GM12878 (cell line): Measurements from ENCODE around the gene GLB1L3. TPM values are rescaled to one million over a fixed set of nuclear protein-coding genes. Genes with fewer than 3 reads are reported as not detected.
A peak's percentile ranks its signal among the peaks of the same experiment; 100 is the strongest.

Source experiments
- ATAC-seq: fragments of 200-7000 bp; cut with Tn5 transposase; 3 replicates; pipeline ENCODE4 v1.9.1; 2020; ENCODE audit warnings: mild to moderate bottlenecking, moderate library complexity
- BruUV-seq: library from RNA; stranded (reverse); fragments of 400-500 nt; replicated peaks from 2 replicates; lab custom pipeline; 2021; lab: Mats Ljungman, UMichigan
- CTCF ChIA-PET: fragments of 300-600 bp; sonication (Branson Sonifier 250); formaldehyde crosslinking; extraction: SDS; loops from one replicate; lab custom pipeline; 2021; ENCODE audit warnings: inconsistent platforms; lab: Yijun Ruan, JAX
- POLR2A ChIA-PET: fragments of 350-600 bp; formaldehyde crosslinking; extraction: SDS; loops from one replicate; lab custom pipeline; 2021; ENCODE audit warnings: inconsistent platforms; lab: Charles Lee
- RAD21 ChIA-PET: fragments of 300-600 bp; sonication (Branson Sonifier 250); formaldehyde crosslinking; loops from one replicate; lab custom pipeline; 2023; ENCODE audit warnings: antibody characterized with exemption; ENCODE audit not compliant: unreplicated experiment; lab: Charles Lee
- SMC1A ChIA-PET: fragments of 300-600 bp; sonication (Branson Sonifier 250); formaldehyde crosslinking; loops from one replicate; lab custom pipeline; 2023; ENCODE audit not compliant: unreplicated experiment, uncharacterized antibody; lab: Charles Lee
- DNase-seq: peaks from one replicate; pipeline ENCODE4 v3.0.0-alpha.2; 2011; ENCODE audit warnings: low read depth, low spot score
- FAIRE-seq: peaks from 3 replicates; lab custom pipeline; 2011; peaks lifted over from hg19 to GRCh38; lab: Jason Lieb, UNC
- H2AFZ ChIP-seq: 2 replicates; pipeline ENCODE4 v1.6.0; 2011; ENCODE audit warnings: low read depth, low read length, control low read depth; ENCODE audit not compliant: control insufficient read depth
- H3K27ac ChIP-seq: 2 replicates; pipeline ENCODE4 v1.5.1; 2011; ENCODE audit warnings: control low read depth; ENCODE audit not compliant: control insufficient read depth, insufficient read depth
- H3K27me3 ChIP-seq, 2 experiments: replicated peaks in 1 of 2; 2 replicates each; pipeline versions ENCODE4 v1.6.0 to v1.6.1; 2011; ENCODE audit warnings: low read length in 1 of 2; ENCODE audit not compliant: control insufficient read depth in 2 of 2, insufficient read depth in 2 of 2
- H3K36me3 ChIP-seq, 2 experiments: 2 replicates each; pipeline ENCODE4 v1.5.1; 2011; ENCODE audit warnings: low read length in 1 of 2; ENCODE audit not compliant: control insufficient read depth in 2 of 2, insufficient read depth in 2 of 2
- H3K4me1 ChIP-seq: 2 replicates; pipeline ENCODE4 v1.6.1; 2011; ENCODE audit warnings: mild to moderate bottlenecking, low read length, moderate library complexity, mixed read lengths; ENCODE audit not compliant: control insufficient read depth, insufficient read depth
- H3K4me2 ChIP-seq: 2 replicates; pipeline ENCODE4 v1.6.0; 2011; ENCODE audit warnings: control low read depth; ENCODE audit not compliant: control insufficient read depth, insufficient read depth
- H3K4me3 ChIP-seq: fragments of 200-600 bp; sonication (generic); 2 replicates; pipeline ENCODE4 v1.5.1; 2016
- H3K79me2 ChIP-seq: 2 replicates; pipeline ENCODE4 v1.6.0; 2011; ENCODE audit warnings: low read length; ENCODE audit not compliant: control insufficient read depth, insufficient read depth
- H3K9ac ChIP-seq: 2 replicates; pipeline ENCODE4 v1.8.0; 2011; ENCODE audit warnings: low read length, control low read depth, mixed read lengths; ENCODE audit not compliant: control insufficient read depth, insufficient read depth
- H3K9me3 ChIP-seq: replicated peaks from 3 replicates; pipeline ENCODE4 v1.5.1; 2011; ENCODE audit warnings: mild to moderate bottlenecking, low read length; ENCODE audit not compliant: control insufficient read depth, insufficient read depth
- H4K20me1 ChIP-seq: 2 replicates; pipeline ENCODE4 v1.6.0; 2011; ENCODE audit not compliant: control insufficient read depth, insufficient read depth
- BCL11A ChIP-seq: IDR thresholded peaks from 2 replicates; pipeline ENCODE4 v1.6.1; 2011; ENCODE audit warnings: low read depth, low read length
- CBFB ChIP-seq: IDR thresholded peaks from 2 replicates; pipeline ENCODE4 v1.6.1; 2016; ENCODE audit warnings: antibody characterized with exemption, low read depth
- CREB1 ChIP-seq: IDR thresholded peaks from 2 replicates; pipeline ENCODE4 v1.6.1; 2012; ENCODE audit warnings: low read depth, mild to moderate bottlenecking, inconsistent platforms
- CREM ChIP-seq: IDR thresholded peaks from 2 replicates; pipeline ENCODE4 v1.6.1; 2014; ENCODE audit warnings: antibody characterized with exemption, low read depth
- E2F4 ChIP-seq: IDR thresholded peaks from 2 replicates; pipeline ENCODE4 v1.6.1; 2012; ENCODE audit warnings: low read depth, low read length, improper control_type of control experiment
- EED ChIP-seq: sonication (generic); IDR thresholded peaks from 2 replicates; pipeline ENCODE4 v1.6.1; 2016; ENCODE audit warnings: antibody characterized with exemption, low read depth
- EP300 ChIP-seq, 2 experiments: fragments of 150-350 bp in 1 of 2; IDR thresholded peaks; 2 replicates each; pipeline ENCODE4 v1.6.1; 2011 to 2012; ENCODE audit warnings: low read depth in 2 of 2, low read length in 2 of 2, borderline replicate concordance in 1 of 2, improper control_type of control experiment in 1 of 2, inconsistent platforms in 1 of 2; ENCODE audit not compliant: control insufficient read depth in 1 of 2
- FOXM1 ChIP-seq: IDR thresholded peaks from 2 replicates; pipeline ENCODE4 v1.6.1; 2012; ENCODE audit warnings: low read depth, mild to moderate bottlenecking, inconsistent platforms, low read length, moderate library complexity
- IKZF2 ChIP-seq, 2 experiments: fragments of 450-650 bp; IDR thresholded peaks; 2 replicates each; pipeline ENCODE4 v1.6.1; 2017; ENCODE audit warnings: mild to moderate bottlenecking in 2 of 2, moderate library complexity in 2 of 2
- IRF4 ChIP-seq: IDR thresholded peaks from 2 replicates; pipeline ENCODE4 v1.6.1; 2011; ENCODE audit warnings: low read depth, low read length
- JUNB ChIP-seq: IDR thresholded peaks from 2 replicates; pipeline ENCODE4 v1.6.1; 2016; ENCODE audit warnings: antibody characterized with exemption, mild to moderate bottlenecking
- MEF2A ChIP-seq: IDR thresholded peaks from 2 replicates; pipeline ENCODE4 v1.6.1; 2011; ENCODE audit warnings: low read depth, mild to moderate bottlenecking, low read length, moderate library complexity; ENCODE audit not compliant: insufficient read depth
- NFIC ChIP-seq: IDR thresholded peaks from 2 replicates; pipeline ENCODE4 v1.6.1; 2012; ENCODE audit warnings: low read depth, mild to moderate bottlenecking, inconsistent platforms, low read length, moderate library complexity
- PAX5 ChIP-seq: IDR thresholded peaks from 2 replicates; pipeline ENCODE4 v1.6.1; 2011; ENCODE audit warnings: low read depth, low read length, borderline replicate concordance
- POLR2A ChIP-seq: IDR thresholded peaks from 2 replicates; pipeline ENCODE4 v1.6.1; 2011; ENCODE audit warnings: low read depth, mild to moderate bottlenecking, low read length
- POU2F2 ChIP-seq: IDR thresholded peaks from 3 replicates; pipeline ENCODE4 v1.6.1; 2011; ENCODE audit warnings: low read depth, mild to moderate bottlenecking, low read length, borderline replicate concordance
- RELA ChIP-seq: fragments of 450-650 bp; IDR thresholded peaks from 2 replicates; pipeline ENCODE4 v1.8.0; 2014; ENCODE audit warnings: borderline replicate concordance; ENCODE audit not compliant: partially characterized antibody
- RUNX3 ChIP-seq: IDR thresholded peaks from 2 replicates; pipeline ENCODE4 v1.6.1; 2012; ENCODE audit warnings: low read length, inconsistent platforms
- SMARCA5 ChIP-seq: fragments of 450-650 bp; IDR thresholded peaks from 2 replicates; pipeline ENCODE4 v1.6.1; 2017; ENCODE audit warnings: mild to moderate bottlenecking
- SP1 ChIP-seq: IDR thresholded peaks from one replicate; pipeline ENCODE4 v1.6.1; 2011; ENCODE audit warnings: low read depth, low read length
- SUZ12 ChIP-seq: fragments of 200-600 bp; sonication (generic); IDR thresholded peaks from one replicate; pipeline ENCODE4 v1.6.1; 2018; ENCODE audit warnings: antibody characterized with exemption, mild to moderate bottlenecking; ENCODE audit not compliant: unreplicated experiment
- TCF12 ChIP-seq: IDR thresholded peaks from 2 replicates; pipeline ENCODE4 v1.6.1; 2011; ENCODE audit warnings: low read depth, mild to moderate bottlenecking, low read length
- YY1 ChIP-seq: IDR thresholded peaks from 2 replicates; pipeline ENCODE4 v1.6.1; 2011; ENCODE audit warnings: low read depth, mild to moderate bottlenecking, low read length
- ZNF274 ChIP-seq: IDR thresholded peaks from one replicate; pipeline ENCODE4 v1.8.0; 2011; ENCODE audit not compliant: insufficient read length, insufficient read depth
- WGBS: methylation state at CpG from one replicate; pipeline ENCODE4 v1.1.6; 2016; ENCODE audit warnings: low lambda C conversion rate; ENCODE audit not compliant: insufficient replicate concordance, insufficient coverage; ENCODE audit errors: missing lambda C conversion rate; 5-methylcytosine and 5-hydroxymethylcytosine counted together
- in situ Hi-C: fragments of 300-500 bp; cut with MboI; formaldehyde crosslinking; loops from 9 replicates; pipeline ENCODE4 v1.14.3; 2018; ENCODE audit warnings: mixed read lengths
- intact Hi-C: fragments of 100-400 bp; cut with micrococcal nuclease; formaldehyde crosslinking; loops from one replicate; pipeline ENCODE4 v1.14.2; 2022; ENCODE audit not compliant: unreplicated experiment
- polyA plus RNA-seq, 11 experiments: library from polyadenylated mRNA; depleted of rRNA in 4 of 11; unstranded in 6 of 11; stranded (reverse) in 5 of 11; fragments of >200 nt; fragmentation: Nextera tagmentation in 4 of 11; fragmentation: Illumina TruSeq in 1 of 11; extraction: Ambion mirVana in 4 of 11; extraction: Trizol in 1 of 11; gene quantifications; 1 replicate in 1 of 11; 2 replicates in 10 of 11; pipeline versions ENCODE4 v1.2.1 to v1.2.3, GENCODE V29; 2011 to 2016; ENCODE audit warnings: inconsistent platforms in 2 of 11, missing spikeins in 2 of 11, low read depth in 1 of 11
- total RNA-seq, 4 experiments: library from RNA; depleted of rRNA in 3 of 4; stranded (reverse); fragments of >200 nt in 3 of 4; fragmentation: Illumina TruSeq in 1 of 4; extraction: Trizol in 1 of 4; gene quantifications; 2 replicates each; pipeline versions ENCODE4 v1.2.1 to v1.2.3, GENCODE V29; 2013 to 2021

GLB1L3 gene
- total and polyA plus RNA-seq, 10 of the 15 experiments (the other 5 are each of a cell fraction or from before 2014, with no cell fraction given) = 0.53 to 2.9 (median 1.9) TPM; not detected in 1

DNA sequence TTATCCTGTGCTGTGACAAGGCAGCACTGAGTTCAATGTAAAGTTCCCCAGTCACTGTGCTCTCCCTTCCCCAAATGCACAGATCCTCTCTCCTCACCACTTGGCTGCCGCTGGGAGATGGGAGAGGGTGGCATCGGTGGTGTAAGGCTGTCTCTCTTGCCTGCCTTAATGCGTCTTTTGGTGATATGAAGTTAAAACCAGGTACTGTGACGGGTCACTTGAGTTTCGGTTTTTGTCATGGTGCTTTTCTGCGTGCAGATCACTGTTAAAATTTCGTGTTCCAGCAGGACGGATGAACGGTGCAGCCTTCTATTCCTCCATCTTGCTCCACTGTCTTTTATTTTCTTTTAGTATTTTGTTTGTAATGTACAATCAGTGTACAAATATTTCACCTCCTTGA, 74.2 kb downstream of the GLB1L3 start:
- in situ Hi-C loops = no loop called here
- H3K27ac ChIP-seq = 0 out of 2 replicates have a peak overlapping the region, but pooled peaks have one; percentile 25
- no peaks in the 10 kb centered on the region for H3K79me2 ChIP-seq
- RAD21 ChIA-PET = no interaction called here
- TF ChIP-seq BCL11A (peak; percentile 88), JUNB (peak; percentile 90), PAX5 (peak; percentile 93), CREM (peak; percentile 79), IRF4 (peak; percentile 87; the same call in 1 of the 2 replicates), SP1 (peak; percentile 21), SMARCA5 (no peak), RUNX3 (peak; percentile 57), POLR2A (peak; percentile 42; the same call in 1 of the 2 replicates), POU2F2 (peak; percentile 35; the same call in 1 of the 3 replicates), CBFB (no peak), TCF12 (0 out of 2 replicates have a peak, but pooled peaks have one; percentile 6), IKZF2 (IDR thresholded peaks at IDR 0.05) (peak in 1 of 2 experiments; percentile 28; a peak in 1 of 4 replicates), RELA (peak; percentile 15), FOXM1 (peak; percentile 68; the same call in 1 of the 2 replicates), ZNF274 (no peak), EED (peak; percentile 67), NFIC (peak; percentile 64; the same call in 1 of the 2 replicates), YY1 (peak; percentile 81), EP300 (IDR thresholded peaks at IDR 0.05; ENCODE audit: borderline replicate concordance in 1 of 2, control insufficient read depth in 1 of 2, low read depth in 2 of 2, low read length in 2 of 2) (peak; percentile 22 to 71; a peak in 2 of 4 replicates), MEF2A (0 out of 2 replicates have a peak, but pooled peaks have one; percentile 21), SUZ12 (no peak), CREB1 (peak; percentile 53; the same call in 1 of the 2 replicates), E2F4 (no peak)
- TF ChIP-seq, all 136 proteins: peak for 19
- WGBS = 3% methylated on average over 9 of the region's 9 CpGs
- H4K20me1 ChIP-seq = no peaks in the 10 kb centered on the region
- H3K9me3 ChIP-seq = no peaks in the 10 kb centered on the region
- peak; percentile 91 for ATAC-seq
- no TSS peak for BruUV-seq
- DNase-seq = peak; percentile 37
- no peak overlapping the region; the same call in 1 of the 2 replicates for H3K4me3 ChIP-seq
- ChIA-PET POLR2A (interaction anchor here (0.7 kb wide), 1 partner anchor 204 kb away, joined by 3 read pairs; no protein-coding TSS in a partner anchor), SMC1A (no interaction called here), CTCF (no interaction called here)
- no peak overlapping the region for H3K9ac ChIP-seq
- H3K36me3 ChIP-seq = no peaks in the 10 kb centered on the region
- FAIRE-seq = no peak
- H2AFZ ChIP-seq = peak overlapping the region; percentile 24
- H3K4me2 ChIP-seq = peak overlapping the region; percentile 82
- peaks cover 16% of the 10 kb centered on the region for H3K4me1 ChIP-seq
- intact Hi-C loops = loop anchor here (10.0 kb wide), 1 partner anchor 146 kb away; no protein-coding TSS in a partner anchor
- no peaks in the 10 kb centered on the region; a peak in 1 of 4 replicates for H3K27me3 ChIP-seq
